Fibroblast of skin of abdomen (primary cell): ENCODE results near the gene RTL9.
"Not testable (repeated sequence)": the region's sequence is repeated elsewhere in the genome, so short reads cannot be mapped to it uniquely, and the experiment has no call there.

Experiments used
- DNase-seq: peaks from one replicate; pipeline ENCODE4 v3.0.0-alpha.2; 2013

Gene RTL9

GRCh38 chrX:110406250-110406649 lies 47.6 kb downstream of the RTL9 start:
- not testable (repeated sequence) for DNase-seq

GRCh38 chrX:110406822-110407221 lies 48.2 kb downstream of the RTL9 start:
- DNase-seq: no peak

- peak; percentile 59 for DNase-seq
These were observed 49.4 kb downstream of the RTL9 start for GRCh38 chrX:110407910-110408545.
